HepG2 (cell line): Measurements from ENCODE around the gene FNDC10. TPM values are rescaled to one million over a fixed set of nuclear protein-coding genes. Genes with fewer than 3 reads are reported as not detected.

Experiments
- DZIP1 ChIP-seq: sonication (generic); formaldehyde crosslinking; IDR thresholded peaks from 2 replicates; pipeline ENCODE4 v1.5.0; 2020; ENCODE audit warnings: mild to moderate bottlenecking, missing genetic modification reagents
- GMEB1 ChIP-seq: sonication (generic); formaldehyde crosslinking; IDR thresholded peaks from 2 replicates; pipeline ENCODE4 v1.5.1; 2020; ENCODE audit warnings: missing genetic modification reagents, mild to moderate bottlenecking, borderline replicate concordance
- IRF1 ChIP-seq: sonication (generic); formaldehyde crosslinking; IDR thresholded peaks from 2 replicates; pipeline ENCODE4 v1.4.0; 2020; ENCODE audit warnings: low read depth, mild to moderate bottlenecking, missing genetic modification reagents
- KAT7 ChIP-seq: IDR thresholded peaks from 2 replicates; pipeline ENCODE4 v1.6.1; 2018; ENCODE audit warnings: borderline replicate concordance, missing compliant biosample characterization
- KLF15 ChIP-seq: sonication (generic); formaldehyde crosslinking; IDR thresholded peaks from 2 replicates; pipeline ENCODE4 v1.8.1; 2023; ENCODE audit warnings: borderline replicate concordance, mild to moderate bottlenecking, inconsistent platforms, missing genetic modification reagents, mixed read lengths
- NFIC ChIP-seq: IDR thresholded peaks from 2 replicates; pipeline ENCODE4 v1.6.1; 2012; ENCODE audit warnings: mild to moderate bottlenecking, low read length, inconsistent platforms
- NR2F1 ChIP-seq, 2 experiments: fragments of 450-650 bp in 1 of 2; formaldehyde crosslinking in 1 of 2; IDR thresholded peaks; 2 replicates each; pipeline versions ENCODE4 v1.5.0 to v1.6.1; 2016 to 2020; ENCODE audit warnings: mild to moderate bottlenecking in 1 of 2, missing compliant biosample characterization in 1 of 2, missing genetic modification reagents in 1 of 2, moderate library complexity in 1 of 2
- PATZ1 ChIP-seq: sonication (generic); formaldehyde crosslinking; IDR thresholded peaks from 2 replicates; pipeline ENCODE4 v1.4.0; 2020; ENCODE audit warnings: missing genetic modification reagents
- REXO4 ChIP-seq: sonication (generic); formaldehyde crosslinking; IDR thresholded peaks from 2 replicates; pipeline ENCODE4 v1.8.0; 2022; ENCODE audit warnings: missing genetic modification reagents, mild to moderate bottlenecking, borderline replicate concordance
- ZBTB38 ChIP-seq: sonication (generic); formaldehyde crosslinking; IDR thresholded peaks from 2 replicates; pipeline ENCODE4 v1.5.1; 2020; ENCODE audit warnings: mild to moderate bottlenecking, missing genetic modification reagents
- ZFP1 ChIP-seq: IDR thresholded peaks from 2 replicates; pipeline ENCODE4 v1.6.1; 2016
- ZFP36L1 ChIP-seq: sonication (generic); formaldehyde crosslinking; IDR thresholded peaks from 2 replicates; pipeline ENCODE4 v1.8.0; 2022; ENCODE audit warnings: mild to moderate bottlenecking, missing genetic modification reagents, moderate library complexity
- ZKSCAN8 ChIP-seq: IDR thresholded peaks from 2 replicates; pipeline ENCODE4 v1.6.1; 2016; ENCODE audit warnings: borderline replicate concordance, missing genetic modification reagents, missing compliant biosample characterization
- ZNF136 ChIP-seq: sonication (generic); formaldehyde crosslinking; IDR thresholded peaks from 2 replicates; pipeline ENCODE4 v1.8.1; 2022; ENCODE audit warnings: low read depth, mild to moderate bottlenecking, moderate library complexity, missing genetic modification reagents
- ZNF17 ChIP-seq: sonication (generic); formaldehyde crosslinking; IDR thresholded peaks from 2 replicates; pipeline ENCODE4 v1.5.0; 2020; ENCODE audit warnings: mild to moderate bottlenecking, missing genetic modification reagents
- ZNF331 ChIP-seq: sonication (generic); formaldehyde crosslinking; IDR thresholded peaks from 2 replicates; pipeline ENCODE4 v1.4.0; 2020; ENCODE audit warnings: missing genetic modification reagents
- ZNF430 ChIP-seq: sonication (generic); formaldehyde crosslinking; IDR thresholded peaks from 2 replicates; pipeline ENCODE4 v1.9.0; 2021; ENCODE audit warnings: mild to moderate bottlenecking, missing genetic modification reagents
- ZNF564 ChIP-seq: sonication (generic); formaldehyde crosslinking; IDR thresholded peaks from 2 replicates; pipeline ENCODE4 v1.8.1; 2023; ENCODE audit warnings: mild to moderate bottlenecking, missing genetic modification reagents
- ZNF800 ChIP-seq: sonication (generic); formaldehyde crosslinking; IDR thresholded peaks from 2 replicates; pipeline ENCODE4 v1.4.0; 2020; ENCODE audit warnings: missing genetic modification reagents
- polyA plus RNA-seq, 8 experiments: library from polyadenylated mRNA; depleted of rRNA in 3 of 8; stranded (reverse) in 7 of 8; unstranded in 1 of 8; fragments of >200 nt; fragmentation: Illumina TruSeq in 4 of 8; extraction: Trizol in 4 of 8; gene quantifications; 2 replicates each; pipeline versions ENCODE4 v1.2.1 to v1.2.3, GENCODE V29; 2011 to 2016; ENCODE audit warnings: low read depth in 4 of 8, missing spikeins in 1 of 8, mixed read lengths in 1 of 8; ENCODE audit not compliant: insufficient read depth in 1 of 8
- total RNA-seq, 5 experiments: library from RNA; depleted of rRNA; stranded (reverse); fragments of >200 nt; fragmentation: Illumina TruSeq; extraction: Trizol; gene quantifications; 2 replicates each; pipeline ENCODE4 v1.2.3, GENCODE V29; 2016; ENCODE audit warnings: low read depth in 1 of 5

FNDC10 gene
- total and polyA plus RNA-seq, 2 of the 13 experiments (the other 11 are each of a cell fraction or from before 2014, with no cell fraction given) = 2.2 to 2.5 TPM

GRCh38 chr1:1615256-1616044 is 15.5 kb upstream of the FNDC10 start, which contains the start of gene MIB2 (continued):
- TF ChIP-seq KLF15 (CRISPR knock-in tag) (no peak), ZNF800 (CRISPR knock-in tag) (0 out of 2 replicates have a peak, but pooled peaks have one; percentile 44), KAT7 (peak; percentile 65; the same call in 1 of the 2 replicates), ZFP1 (CRISPR knock-in tag) (no peak), IRF1 (CRISPR knock-in tag) (0 out of 2 replicates have a peak, but pooled peaks have one; percentile 36), DZIP1 (CRISPR knock-in tag) (0 out of 2 replicates have a peak, but pooled peaks have one; percentile 32), ZBTB38 (peak; percentile 89; the same call in 1 of the 2 replicates), ZNF564 (CRISPR knock-in tag) (peak; percentile 53; the same call in 1 of the 2 replicates), ZNF430 (peak; percentile 81; the same call in 1 of the 2 replicates), ZNF331 (peak; percentile 53; the same call in 1 of the 2 replicates), ZFP36L1 (CRISPR knock-in tag) (peak; percentile 66; the same call in 1 of the 2 replicates), ZNF136 (peak; percentile 29; the same call in 1 of the 2 replicates), REXO4 (CRISPR knock-in tag) (no peak), NR2F1 (CRISPR knock-in tag; IDR thresholded peaks at IDR 0.05) (no peak), GMEB1 (CRISPR knock-in tag) (peak; percentile 94), NFIC (no peak), PATZ1 (CRISPR knock-in tag) (peak; percentile 95), ZNF17 (CRISPR knock-in tag) (no peak), ZKSCAN8 (CRISPR knock-in tag) (no peak)
